B cell (primary cell): ENCODE measurements around the gene HDX. TPM values are rescaled to one million over a fixed set of nuclear protein-coding genes. Genes with fewer than 3 reads are reported as not detected.
"Not testable (repeated sequence)": the region's sequence is repeated elsewhere in the genome, so short reads cannot be mapped to it uniquely, and the experiment has no call there.

ENCODE experiments used
- ATAC-seq: fragments of 200-7000 bp; cut with Tn5 transposase; one replicate; pipeline ENCODE4 v1.10.0; 2021; ENCODE audit warnings: low read depth, mild to moderate bottlenecking, moderate number of reproducible peaks, moderate library complexity
- CTCF ChIA-PET: fragments of 350-600 bp; sonication (Branson Sonifier 250); formaldehyde crosslinking; loops from one replicate; lab custom pipeline; 2021; ENCODE audit warnings: antibody characterized with exemption, inconsistent platforms; lab: Charles Lee
- POLR2A ChIA-PET: fragments of 350-600 bp; sonication (Branson Sonifier 250); formaldehyde crosslinking; loops from one replicate; lab custom pipeline; 2021; ENCODE audit warnings: antibody characterized with exemption; lab: Charles Lee
- DNase-seq: peaks from one replicate; pipeline ENCODE4 v3.0.0; 2013
- H2AFZ ChIP-seq: 2 replicates; pipeline ENCODE4 v1.6.1; 2012; ENCODE audit warnings: mild to moderate bottlenecking, low read depth, low read length; ENCODE audit not compliant: insufficient read depth, poor library complexity, severe bottlenecking
- H3K27ac ChIP-seq, 2 donors: 1 replicate in 1 of 2; 2 replicates in 1 of 2; pipeline ENCODE4 v1.5.1; 2012 to 2013; ENCODE audit warnings: low read length in 2 of 2, mild to moderate bottlenecking in 2 of 2, moderate library complexity in 1 of 2
- H3K27me3 ChIP-seq, 4 experiments: fragments of 200-600 bp in 1 of 4; sonication (generic) in 1 of 4; replicated peaks in 1 of 4; 1 replicate in 2 of 4; 2 replicates in 2 of 4; pipeline versions ENCODE4 v1.6.1 to v1.7.0; 2013 to 2016; ENCODE audit warnings: low read length in 3 of 4, mild to moderate bottlenecking in 2 of 4, mixed read lengths in 1 of 4, moderate library complexity in 1 of 4; ENCODE audit not compliant: insufficient read depth in 4 of 4, control insufficient read depth in 3 of 4; ENCODE audit errors: control extremely low read depth in 1 of 4
- H3K36me3 ChIP-seq, 2 experiments: replicated peaks in 1 of 2; 1 replicate in 1 of 2; 2 replicates in 1 of 2; pipeline versions ENCODE4 v1.6.1 to v1.7.1; 2013; ENCODE audit warnings: low read length in 1 of 2; ENCODE audit not compliant: insufficient read depth in 2 of 2, control insufficient read depth in 1 of 2; ENCODE audit errors: control extremely low read depth in 1 of 2, extremely low read depth in 1 of 2
- H3K4me1 ChIP-seq, 2 donors: fragments of 200-600 bp in 1 of 2; sonication (generic) in 1 of 2; 1 replicate in 1 of 2; 2 replicates in 1 of 2; pipeline versions ENCODE4 v1.5.1 to v1.6.1; 2013 to 2017; ENCODE audit warnings: low read length in 2 of 2; ENCODE audit not compliant: control insufficient read depth in 2 of 2, insufficient read depth in 2 of 2
- H3K4me2 ChIP-seq: replicated peaks from 2 replicates; pipeline ENCODE3; 2012; ENCODE audit warnings: mild to moderate bottlenecking, low read depth, low read length; ENCODE audit not compliant: poor library complexity, severe bottlenecking
- H3K4me3 ChIP-seq, 5 experiments: fragments of 200-600 bp in 1 of 5; sonication (generic) in 1 of 5; 1 replicate in 3 of 5; 2 replicates in 2 of 5; pipeline versions ENCODE4 v1.5.1 to v1.7.0; 2011 to 2016; ENCODE audit warnings: low read length in 4 of 5, mild to moderate bottlenecking in 4 of 5, low read depth in 2 of 5, control low read depth in 1 of 5, moderate library complexity in 1 of 5; ENCODE audit not compliant: insufficient read depth in 1 of 5; ENCODE audit errors: control extremely low read depth in 1 of 5, extremely low read depth in 1 of 5
- H3K79me2 ChIP-seq: fragments of 200-600 bp; sonication (generic); one replicate; pipeline ENCODE4 v1.6.0; 2016; ENCODE audit warnings: low read length; ENCODE audit not compliant: control insufficient read depth, insufficient read depth
- H3K9ac ChIP-seq: fragments of 200-600 bp; sonication (generic); 2 replicates; pipeline ENCODE4 v1.6.1; 2017; ENCODE audit warnings: mild to moderate bottlenecking, low read length, moderate library complexity
- H3K9me3 ChIP-seq, 3 donors: one replicate each; pipeline versions ENCODE4 v1.6.1 to v1.7.1; 2013; ENCODE audit warnings: low read length in 2 of 3; ENCODE audit not compliant: control insufficient read depth in 2 of 3, insufficient read depth in 1 of 3; ENCODE audit errors: control extremely low read depth in 1 of 3
- H4K20me1 ChIP-seq: 2 replicates; pipeline ENCODE4 v1.6.0; 2012; ENCODE audit warnings: mild to moderate bottlenecking, low read length; ENCODE audit not compliant: insufficient read depth, control insufficient read depth, poor library complexity, severe bottlenecking
- H3K27ac Mint-ChIP-seq: one replicate; pipeline ENCODE4 v1.8.0; 2021; ENCODE audit warnings: mixed read lengths
- H3K27me3 Mint-ChIP-seq: one replicate; pipeline ENCODE4 v1.8.0; 2021; ENCODE audit warnings: mixed read lengths
- H3K4me1 Mint-ChIP-seq: one replicate; pipeline ENCODE4 v1.8.0; 2021; ENCODE audit warnings: mixed read lengths
- H3K4me3 Mint-ChIP-seq: one replicate; pipeline ENCODE4 v1.8.0; 2021; ENCODE audit warnings: mixed read lengths
- H3K9me3 Mint-ChIP-seq: one replicate; pipeline ENCODE4 v1.8.0; 2022; ENCODE audit warnings: mixed read lengths; ENCODE audit not compliant: insufficient read depth
- CTCF ChIP-seq: fragments of 200-600 bp; IDR thresholded peaks from one replicate; pipeline ENCODE4 v1.8.0; 2022; ENCODE audit warnings: antibody characterized with exemption, mild to moderate bottlenecking
- WGBS: methylation state at CpG from one replicate; pipeline ENCODE4 v1.1.5; 2013; ENCODE audit warnings: missing lambda C conversion rate; ENCODE audit not compliant: insufficient coverage; 5-methylcytosine and 5-hydroxymethylcytosine counted together
- intact Hi-C: fragments of 100-400 bp; cut with micrococcal nuclease; formaldehyde crosslinking; loops from one replicate; pipeline ENCODE4 v1.10.0; 2022
- polyA plus RNA-seq: library from polyadenylated mRNA; depleted of rRNA; stranded (reverse); fragments of >200 nt; gene quantifications from 2 replicates; pipeline ENCODE4 v1.2.3, GENCODE V29; 2012
- small RNA-seq: library from RNA; depleted of rRNA; stranded (forward); fragments of <200 nt; gene quantifications from one replicate; pipeline ENCODE3, GENCODE V24; 2012; ENCODE audit warnings: low replicate concordance, low read depth; ENCODE audit not compliant: insufficient read length
- total RNA-seq, 2 donors: library from RNA; stranded (reverse); fragments of 120-200 nt in 1 of 2; gene quantifications; 1 replicate in 1 of 2; 2 replicates in 1 of 2; pipeline versions ENCODE4 v1.2.3 to v1.2.4, GENCODE V29; 2013 to 2022

The HDX gene
- total and polyA plus RNA-seq, 2 donors (not counting 1 experiment from before 2014, with no cell fraction given) = 1.00 to 3.2 TPM

GRCh38 chrX:84318661-84319060 lies 183.6 kb downstream of the HDX start:
- ATAC-seq = no peak
- no peak for TF ChIP-seq CTCF
- H3K4me3 ChIP-seq = no peak overlapping the region
- H3K4me1 Mint-ChIP-seq = no peaks in the 10 kb centered on the region
- no CpG with 5 or more reads among the region's 1 CpG for WGBS
- no peaks in the 10 kb centered on the region for H3K27me3 Mint-ChIP-seq
- no peaks in the 10 kb centered on the region for H3K9me3 ChIP-seq
- no peak overlapping the region for H3K9ac ChIP-seq
- intact Hi-C loops = no loop called here
- H3K36me3 ChIP-seq = no peaks in the 10 kb centered on the region
- no peaks in the 10 kb centered on the region for H3K27me3 ChIP-seq
- no peaks in the 10 kb centered on the region for H3K79me2 ChIP-seq
- H3K4me1 ChIP-seq = no peaks in the 10 kb centered on the region
- no peak overlapping the region for H3K4me2 ChIP-seq
- DNase-seq = no peak
- H3K27ac ChIP-seq = no peak overlapping the region
- ChIA-PET CTCF (no interaction called here), POLR2A (no interaction called here)
- H3K27ac Mint-ChIP-seq = no peak overlapping the region
- no peaks in the 10 kb centered on the region for H4K20me1 ChIP-seq
- peaks cover 5% of the 10 kb centered on the region for H3K9me3 Mint-ChIP-seq
- no peak overlapping the region for H2AFZ ChIP-seq
- H3K4me3 Mint-ChIP-seq = no peak overlapping the region

DNA sequence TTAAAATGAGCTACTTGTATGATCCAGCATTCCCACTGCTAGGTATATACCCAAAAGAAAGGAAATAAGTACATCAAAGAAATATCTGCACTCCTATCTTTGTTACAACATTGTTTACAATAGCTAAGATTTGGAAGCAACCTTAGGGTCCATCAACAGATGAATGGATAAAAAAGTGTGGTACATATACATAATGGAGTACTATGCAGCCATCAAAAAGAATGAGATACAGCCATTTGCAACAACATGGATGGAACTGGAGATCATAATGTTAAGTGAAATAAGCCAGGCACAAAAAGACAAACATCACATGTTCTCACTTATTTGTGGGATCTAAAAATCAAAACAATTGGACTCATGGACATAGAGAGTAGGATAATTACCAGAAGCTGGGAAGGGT lies 186.3 kb downstream of the HDX start:
- H3K79me2 ChIP-seq, POLR2A ChIA-PET, H3K4me1 Mint-ChIP-seq, DNase-seq, H3K9me3 Mint-ChIP-seq, H3K36me3 ChIP-seq, H3K9me3 ChIP-seq, H3K27me3 Mint-ChIP-seq, H2AFZ ChIP-seq, H3K4me3 Mint-ChIP-seq, intact Hi-C loops, H3K9ac ChIP-seq, H3K27me3 ChIP-seq, H4K20me1 ChIP-seq, H3K27ac ChIP-seq, CTCF ChIA-PET, H3K4me1 ChIP-seq, H3K4me2 ChIP-seq, H3K4me3 ChIP-seq, ATAC-seq, H3K27ac Mint-ChIP-seq: not testable (repeated sequence)

Small RNA genes lying within 50 kb of the gene (small RNA-seq; reads per million reads assigned to genes)
- gene AL450471.1 = not detected
